Neuronal stem cell (in vitro differentiated cells): ENCODE results near the gene SLC17A7. TPM values are rescaled to one million over a fixed set of nuclear protein-coding genes. Genes with fewer than 3 reads are reported as not detected.

ENCODE experiments used
- DNase-seq: peaks from one replicate; pipeline ENCODE4 v3.0.0-alpha.2; 2013; ENCODE audit warnings: low spot score
- H2AFZ ChIP-seq: one replicate; pipeline ENCODE4 v1.6.1; 2013; ENCODE audit warnings: mild to moderate bottlenecking, low read length, inconsistent platforms
- H2AK5ac ChIP-seq: 2 replicates; pipeline ENCODE4 v1.6.1; 2013; ENCODE audit warnings: low read depth, mild to moderate bottlenecking, inconsistent platforms, low read length, moderate library complexity, mixed read lengths
- H2BK120ac ChIP-seq: 2 replicates; pipeline ENCODE4 v1.6.1; 2013; ENCODE audit warnings: low read depth, mild to moderate bottlenecking, inconsistent platforms, low read length, moderate library complexity, mixed read lengths
- H2BK12ac ChIP-seq: one replicate; pipeline ENCODE4 v1.6.1; 2013; ENCODE audit warnings: low read length, inconsistent platforms
- H2BK15ac ChIP-seq: 2 replicates; pipeline ENCODE4 v1.6.1; 2013; ENCODE audit warnings: mild to moderate bottlenecking, low read length, inconsistent platforms, mixed read lengths
- H2BK5ac ChIP-seq: one replicate; pipeline ENCODE4 v1.6.1; 2013; ENCODE audit warnings: inconsistent platforms, mild to moderate bottlenecking, low read length, moderate library complexity
- H3K14ac ChIP-seq: one replicate; pipeline ENCODE4 v1.6.1; 2013; ENCODE audit warnings: low read length, inconsistent platforms
- H3K18ac ChIP-seq: 2 replicates; pipeline ENCODE4 v1.6.1; 2013; ENCODE audit warnings: low read length, inconsistent platforms
- H3K23ac ChIP-seq: 2 replicates; pipeline ENCODE4 v1.6.1; 2013; ENCODE audit warnings: low read depth, mild to moderate bottlenecking, mixed read lengths, low read length, inconsistent platforms; ENCODE audit not compliant: poor library complexity
- H3K27ac ChIP-seq: replicated peaks from 3 replicates; pipeline ENCODE4 v1.5.1; 2013; ENCODE audit warnings: low read length, inconsistent platforms
- H3K27me3 ChIP-seq, 3 experiments: 2 replicates each; pipeline ENCODE4 v1.6.1; 2013; ENCODE audit warnings: low read length in 3 of 3, mild to moderate bottlenecking in 2 of 3, inconsistent platforms in 1 of 3, low read depth in 1 of 3, mixed read lengths in 1 of 3, moderate library complexity in 1 of 3; ENCODE audit not compliant: control insufficient read depth in 3 of 3, insufficient read depth in 3 of 3
- H3K36me3 ChIP-seq, 2 donors: replicated peaks in 1 of 2; 2 replicates each; pipeline ENCODE4 v1.6.1; 2013; ENCODE audit warnings: low read length in 2 of 2; ENCODE audit not compliant: control insufficient read depth in 2 of 2, insufficient read depth in 2 of 2
- H3K4ac ChIP-seq: 2 replicates; pipeline ENCODE4 v1.6.1; 2013; ENCODE audit warnings: inconsistent platforms, mild to moderate bottlenecking, low read length, moderate library complexity
- H3K4me1 ChIP-seq, 2 donors: 1 replicate in 1 of 2; 2 replicates in 1 of 2; pipeline ENCODE4 v1.6.1; 2013; ENCODE audit warnings: low read length in 2 of 2, low read depth in 1 of 2; ENCODE audit not compliant: control insufficient read depth in 2 of 2, insufficient read depth in 1 of 2
- H3K4me2 ChIP-seq: one replicate; pipeline ENCODE4 v1.6.1; 2013; ENCODE audit warnings: mild to moderate bottlenecking, low read length, inconsistent platforms; ENCODE audit not compliant: insufficient read depth, poor library complexity, severe bottlenecking
- H3K4me3 ChIP-seq, 2 donors: 2 replicates each; pipeline ENCODE4 v1.5.1; 2013; ENCODE audit warnings: low read length in 2 of 2, mild to moderate bottlenecking in 2 of 2, inconsistent platforms in 1 of 2, moderate library complexity in 1 of 2
- H3K79me1 ChIP-seq: one replicate; pipeline ENCODE4 v1.6.1; 2013; ENCODE audit warnings: low read depth, mild to moderate bottlenecking, inconsistent platforms, low read length, moderate library complexity
- H3K9ac ChIP-seq: one replicate; pipeline ENCODE4 v1.6.1; 2013; ENCODE audit warnings: mild to moderate bottlenecking, low read depth, low read length, inconsistent platforms; ENCODE audit not compliant: poor library complexity
- H3K9me3 ChIP-seq, 2 donors: replicated peaks in 1 of 2; 2 replicates each; pipeline versions ENCODE3 to v1.6.1; 2013; ENCODE audit warnings: low read length in 2 of 2, mild to moderate bottlenecking in 2 of 2, inconsistent platforms in 1 of 2, low read depth in 1 of 2, mixed read lengths in 1 of 2, moderate library complexity in 1 of 2; ENCODE audit not compliant: control insufficient read depth in 2 of 2, insufficient read depth in 1 of 2
- H4K8ac ChIP-seq: one replicate; pipeline ENCODE4 v1.6.1; 2013; ENCODE audit warnings: low read depth, mild to moderate bottlenecking, inconsistent platforms, low read length, moderate library complexity
- H4K91ac ChIP-seq: one replicate; pipeline ENCODE4 v1.6.1; 2013; ENCODE audit warnings: low read length, low read depth, mild to moderate bottlenecking, inconsistent platforms; ENCODE audit not compliant: poor library complexity
- WGBS, 2 donors: extraction: QIAGEN DNeasy Blood & Tissue Kit; methylation state at CpG; one replicate each; pipeline ENCODE4 v1.1.7; 2013; ENCODE audit warnings: missing lambda C conversion rate in 2 of 2, mixed read lengths in 1 of 2; ENCODE audit not compliant: insufficient read length in 2 of 2, insufficient replicate concordance in 1 of 2; ENCODE audit errors: extremely low coverage in 2 of 2; 5-methylcytosine and 5-hydroxymethylcytosine counted together
- polyA plus RNA-seq, 2 experiments: library from polyadenylated mRNA; stranded (reverse); fragments of 200-250 nt; gene quantifications; one replicate each; pipeline ENCODE4 v1.2.3, GENCODE V29; 2013

SLC17A7 gene
- polyA plus RNA-seq (2013, experiment 1 of 2) = 2.3 TPM
- polyA plus RNA-seq (2013, experiment 2 of 2) = 2.0 TPM

DNA sequence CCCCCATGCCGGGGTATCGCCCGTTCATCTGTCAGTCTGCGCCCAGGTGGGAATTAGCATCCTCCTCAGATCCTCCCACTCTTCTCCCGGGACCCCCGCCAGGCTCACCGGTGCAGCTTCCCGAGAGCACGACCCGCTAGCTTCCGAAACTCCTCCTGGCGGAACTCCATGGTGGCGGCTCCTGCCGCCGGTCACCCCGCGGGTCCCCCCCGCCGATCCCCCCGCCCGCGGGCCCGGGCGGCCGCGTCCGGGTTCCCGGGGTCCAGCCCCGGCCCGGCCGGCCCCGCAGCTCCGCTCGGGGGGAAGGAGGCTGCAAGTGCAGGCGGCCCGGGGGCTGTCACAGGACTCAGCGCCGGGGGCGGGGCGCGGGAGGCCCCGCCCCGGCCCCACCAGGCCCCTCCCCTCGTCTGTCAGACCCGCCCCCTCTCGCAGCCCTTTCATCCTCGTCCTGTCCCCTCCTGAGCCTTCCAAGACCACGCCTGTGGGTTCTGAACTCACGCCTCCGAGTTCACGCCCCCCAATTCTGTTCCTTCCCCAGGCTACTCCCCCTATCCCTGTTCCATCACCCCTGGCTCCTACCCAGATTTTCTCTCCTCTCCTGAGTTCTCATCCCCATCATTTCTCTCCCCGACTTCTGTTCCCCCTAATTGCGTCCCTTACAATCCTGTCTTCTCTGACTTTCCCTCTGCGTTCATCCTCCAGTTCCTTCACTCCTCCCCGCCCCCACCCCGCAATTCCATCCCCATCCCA, at the start of gene SLC17A7:
TSS of gene SLC17A7 (minus strand) at position 318 of the 750 bp plus-strand sequence. CDS start at position 170, 148 bp downstream.
- WGBS, 2 donors = no CpG with 5 or more reads among the region's 56 CpGs

GRCh38 chr19:49490287-49491029, 49.1 kb upstream of the SLC17A7 start:
- whole genome bisulfite sequencing, 2 donors = no CpG with 5 or more reads among the region's 27 CpGs
- Histone ChIP-seq H2BK120ac (no peak overlapping the region), H3K79me1 (peaks cover 14% of the 10 kb centered on the region), H3K36me3 (peaks cover 40 to 53% of the 10 kb centered on the region in 2 donors), H4K91ac (no peak overlapping the region), H3K4me2 (no peak overlapping the region), H2BK12ac (no peak overlapping the region), H2AK5ac (no peak overlapping the region), H2BK15ac (no peak overlapping the region), H3K14ac (no peak overlapping the region), H3K9ac (no peak overlapping the region), H3K18ac (no peak overlapping the region), H3K27ac (peak overlapping the region; percentile 37), H3K4ac (no peak overlapping the region), H3K23ac (peak overlapping the region; percentile 45), H2AFZ (no peak overlapping the region), H2BK5ac (no peak overlapping the region), H3K4me1 (peaks cover 7 to 8% of the 10 kb centered on the region in 2 donors), H4K8ac (no peak overlapping the region), H3K27me3 (no peaks in the 10 kb centered on the region), H3K4me3 (peak overlapping the region in 1 of 2 donors; percentile 11), H3K9me3 (no peaks in the 10 kb centered on the region)
- DNase-seq = no peak

More for the DNA sequence above, at the start of gene SLC17A7:
- Histone ChIP-seq H2BK5ac (no peak within 1 kb of the TSS), H3K27me3 (peaks cover 16 to 60% (median 60%) of the 10 kb centered on the region in 3 experiments), H3K23ac (no peak within 1 kb of the TSS), H3K27ac (no peak within 1 kb of the TSS), H2BK15ac (peak within 1 kb of the TSS; percentile 87), H2AK5ac (peak within 1 kb of the TSS; percentile 72), H4K91ac (no peak within 1 kb of the TSS), H2AFZ (peak within 1 kb of the TSS; percentile 99), H3K4me2 (peak within 1 kb of the TSS; percentile 66), H3K79me1 (peaks cover 1% of the 10 kb centered on the region), H4K8ac (no peak within 1 kb of the TSS), H3K4ac (no peak within 1 kb of the TSS), H3K14ac (no peak within 1 kb of the TSS), H3K4me3 (peak within 1 kb of the TSS; percentile 25 to 67), H2BK120ac (peak within 1 kb of the TSS; percentile 30), H3K18ac (peak within 1 kb of the TSS; percentile 80), H3K4me1 (peaks cover 0 to 14% of the 10 kb centered on the region in 2 donors), H3K36me3 (peaks cover 0 to under 1% of the 10 kb centered on the region in 2 donors), H3K9me3 (peaks cover 0 to 1% of the 10 kb centered on the region in 2 donors), H2BK12ac (no peak within 1 kb of the TSS), H3K9ac (no peak within 1 kb of the TSS)
- DNase-seq = peak; percentile 65

- H3K36me3 ChIP-seq = peaks cover 40 to 53% of the 10 kb centered on the region in 2 donors
- H3K14ac ChIP-seq = no peak overlapping the region
- no peak overlapping the region for H3K9ac ChIP-seq
- no CpG with 5 or more reads among the region's 15 CpGs for WGBS, 2 donors
- H3K4me3 ChIP-seq = peak overlapping the region; percentile 5 to 98
- H3K27ac ChIP-seq = peak overlapping the region; percentile 37
- no peaks in the 10 kb centered on the region for H3K9me3 ChIP-seq
- H2AK5ac ChIP-seq = no peak overlapping the region
- no peak overlapping the region for H2BK120ac ChIP-seq
- H3K18ac ChIP-seq = no peak overlapping the region
- no peak overlapping the region for H3K4ac ChIP-seq
- H3K23ac ChIP-seq = no peak overlapping the region
- H4K91ac ChIP-seq = no peak overlapping the region
- H3K79me1 ChIP-seq = peaks cover 14% of the 10 kb centered on the region
- no peak overlapping the region for H2BK12ac ChIP-seq
- peaks cover 7 to 8% of the 10 kb centered on the region in 2 donors for H3K4me1 ChIP-seq
- no peaks in the 10 kb centered on the region for H3K27me3 ChIP-seq
- no peak for DNase-seq
- H2BK15ac ChIP-seq = no peak overlapping the region
- H2BK5ac ChIP-seq = no peak overlapping the region
- no peak overlapping the region for H4K8ac ChIP-seq
- H2AFZ ChIP-seq = no peak overlapping the region
- H3K4me2 ChIP-seq = peak overlapping the region; percentile 45
These were observed 48.4 kb upstream of the SLC17A7 start for GRCh38 chr19:49489601-49490167.
